H9 (cell line): ENCODE measurements around the gene MICAL3. TPM values are rescaled to one million over a fixed set of nuclear protein-coding genes. Genes with fewer than 3 reads are reported as not detected.
A peak's percentile ranks its signal among the peaks of the same experiment; 100 is the strongest.

Experiments
- DNase-seq: peaks from one replicate; pipeline ENCODE4 v3.0.0-alpha.2; 2017
- H2AFZ ChIP-seq: one replicate; pipeline ENCODE4 v1.6.1; 2013; ENCODE audit warnings: mild to moderate bottlenecking, low read length, control low read depth, moderate library complexity
- H2AK5ac ChIP-seq: 2 replicates; pipeline ENCODE4 v1.6.1; 2013; ENCODE audit warnings: low read length, control low read depth, mixed read lengths; ENCODE audit not compliant: insufficient read length
- H2BK120ac ChIP-seq: one replicate; pipeline ENCODE4 v1.6.1; 2013; ENCODE audit warnings: low read depth, mild to moderate bottlenecking, low read length, control low read depth, inconsistent platforms; ENCODE audit not compliant: poor library complexity, severe bottlenecking
- H2BK12ac ChIP-seq: 2 replicates; pipeline ENCODE4 v1.6.1; 2013; ENCODE audit warnings: low read length, control low read depth, mixed read lengths, low read depth; ENCODE audit not compliant: insufficient read length
- H2BK15ac ChIP-seq: 2 replicates; pipeline ENCODE4 v1.6.1; 2013; ENCODE audit warnings: low read depth, low read length, control low read depth
- H2BK20ac ChIP-seq: one replicate; pipeline ENCODE4 v1.6.1; 2013; ENCODE audit warnings: low read depth, mild to moderate bottlenecking, low read length, control low read depth, inconsistent platforms; ENCODE audit not compliant: poor library complexity, severe bottlenecking
- H2BK5ac ChIP-seq: 2 replicates; pipeline ENCODE4 v1.6.1; 2013; ENCODE audit warnings: low read length, control low read depth, mixed read lengths; ENCODE audit not compliant: insufficient read length
- H3K14ac ChIP-seq: 2 replicates; pipeline ENCODE4 v1.6.1; 2013; ENCODE audit warnings: low read length, control low read depth; ENCODE audit not compliant: insufficient read depth
- H3K18ac ChIP-seq: 2 replicates; pipeline ENCODE4 v1.6.1; 2013; ENCODE audit warnings: low read depth, mild to moderate bottlenecking, mixed read lengths, low read length, control low read depth; ENCODE audit not compliant: insufficient read length
- H3K23ac ChIP-seq: 2 replicates; pipeline ENCODE4 v1.6.1; 2013; ENCODE audit warnings: low read length, control low read depth, mixed read lengths, low read depth; ENCODE audit not compliant: insufficient read length
- H3K23me2 ChIP-seq: 2 replicates; pipeline ENCODE4 v1.6.1; 2013; ENCODE audit warnings: low read depth, mild to moderate bottlenecking, mixed read lengths, low read length, control low read depth; ENCODE audit not compliant: insufficient read length, poor library complexity, severe bottlenecking
- H3K27ac ChIP-seq: 2 replicates; pipeline ENCODE4 v1.5.1; 2013; ENCODE audit warnings: low read length, control low read depth, mixed read lengths, low read depth; ENCODE audit not compliant: insufficient read length
- H3K27me3 ChIP-seq: 2 replicates; pipeline ENCODE4 v1.6.1; 2013; ENCODE audit warnings: low read length, control low read depth, inconsistent platforms; ENCODE audit not compliant: insufficient read depth
- H3K4ac ChIP-seq: 2 replicates; pipeline ENCODE4 v1.6.1; 2013; ENCODE audit warnings: low read depth, mild to moderate bottlenecking, control low read depth, inconsistent platforms, low read length, moderate library complexity
- H3K4me1 ChIP-seq: 2 replicates; pipeline ENCODE4 v1.6.1; 2013; ENCODE audit warnings: low read length, control low read depth, inconsistent platforms; ENCODE audit not compliant: insufficient read depth
- H3K4me2 ChIP-seq: 2 replicates; pipeline ENCODE4 v1.6.1; 2013; ENCODE audit warnings: low read length, control low read depth, mixed read lengths; ENCODE audit not compliant: insufficient read length, insufficient read depth
- H3K56ac ChIP-seq: 2 replicates; pipeline ENCODE4 v1.6.1; 2013; ENCODE audit warnings: low read depth, mild to moderate bottlenecking, mixed read lengths, low read length, control low read depth; ENCODE audit not compliant: insufficient read length
- H3K79me1 ChIP-seq: 2 replicates; pipeline ENCODE4 v1.6.1; 2013; ENCODE audit warnings: low read depth, mild to moderate bottlenecking, moderate library complexity, low read length, control low read depth, inconsistent platforms; ENCODE audit not compliant: insufficient read depth, poor library complexity, severe bottlenecking
- H3K79me2 ChIP-seq: 2 replicates; pipeline ENCODE4 v1.6.1; 2013; ENCODE audit warnings: low read length, control low read depth, inconsistent platforms; ENCODE audit not compliant: insufficient read depth
- H3K9ac ChIP-seq: 2 replicates; pipeline ENCODE4 v1.6.1; 2013; ENCODE audit warnings: low read length, control low read depth, mixed read lengths; ENCODE audit not compliant: insufficient read length; ENCODE audit errors: extremely low read depth
- H3K9me3 ChIP-seq: one replicate; pipeline ENCODE4 v1.6.1; 2013; ENCODE audit warnings: low read depth, low read length, inconsistent platforms; ENCODE audit not compliant: control insufficient read depth
- H3T11ph ChIP-seq: one replicate; pipeline ENCODE4 v1.6.1; 2013; ENCODE audit warnings: mild to moderate bottlenecking, low read length, control low read depth, inconsistent platforms
- H4K20me1 ChIP-seq: one replicate; pipeline ENCODE4 v1.6.1; 2013; ENCODE audit not compliant: control insufficient read depth, insufficient read length, insufficient read depth
- H4K5ac ChIP-seq: 2 replicates; pipeline ENCODE4 v1.6.1; 2013; ENCODE audit warnings: low read depth, mild to moderate bottlenecking, mixed read lengths, low read length, control low read depth; ENCODE audit not compliant: insufficient read length
- H4K8ac ChIP-seq: replicated peaks from 2 replicates; pipeline ENCODE4 v1.6.1; 2013; ENCODE audit warnings: low read length, control low read depth, mixed read lengths, low read depth; ENCODE audit not compliant: insufficient read length
- H4K91ac ChIP-seq: 2 replicates; pipeline ENCODE4 v1.6.1; 2013; ENCODE audit warnings: low read depth, mild to moderate bottlenecking, moderate library complexity, mixed read lengths, low read length, control low read depth; ENCODE audit not compliant: insufficient read length
- H3K27ac Mint-ChIP-seq, 3 experiments: 2 replicates in 2 of 3; 3 replicates in 1 of 3; pipeline ENCODE4 v1.8.0; 2020 to 2021; ENCODE audit warnings: mixed read lengths in 3 of 3, mild to moderate bottlenecking in 1 of 3, moderate library complexity in 1 of 3
- H3K27me3 Mint-ChIP-seq: 2 replicates; pipeline ENCODE4 v1.8.0; 2021; ENCODE audit warnings: low read depth, mild to moderate bottlenecking, moderate library complexity, mixed read lengths
- H3K36me3 Mint-ChIP-seq, 3 experiments: 2 replicates in 2 of 3; 3 replicates in 1 of 3; pipeline ENCODE4 v1.8.0; 2020 to 2021; ENCODE audit warnings: low read depth in 3 of 3, mixed read lengths in 3 of 3; ENCODE audit not compliant: insufficient read depth in 1 of 3
- H3K4me1 Mint-ChIP-seq, 2 experiments: 2 replicates each; pipeline ENCODE4 v1.8.0; 2020; ENCODE audit warnings: mixed read lengths in 2 of 2
- H3K4me3 Mint-ChIP-seq, 2 experiments: 2 replicates in 1 of 2; 3 replicates in 1 of 2; pipeline ENCODE4 v1.8.0; 2020 to 2021; ENCODE audit warnings: mild to moderate bottlenecking in 2 of 2, mixed read lengths in 2 of 2, moderate library complexity in 1 of 2
- H3K9me3 Mint-ChIP-seq, 2 experiments: 2 replicates in 1 of 2; 3 replicates in 1 of 2; pipeline ENCODE4 v1.8.0; 2020; ENCODE audit warnings: mild to moderate bottlenecking in 2 of 2, mixed read lengths in 2 of 2, moderate library complexity in 1 of 2
- WGBS: extraction: QIAGEN DNeasy Blood & Tissue Kit; methylation state at CpG from one replicate; pipeline ENCODE4 v1.1.7; 2013; ENCODE audit warnings: missing lambda C conversion rate, low lambda C conversion rate, mixed read lengths; ENCODE audit not compliant: insufficient read length; ENCODE audit errors: extremely low coverage; 5-methylcytosine and 5-hydroxymethylcytosine counted together
- total RNA-seq: library from RNA; stranded (reverse); gene quantifications from 2 replicates; pipeline ENCODE4 v1.2.1, GENCODE V29; 2021
- TF ChIP-seq, protein P1 (sequence below): fragments of 200-600 bp; sonication (generic); conservative IDR thresholded peaks from 3 replicates; pipeline ENCODE4 v1.8.0; 2021; ENCODE audit warnings: antibody characterized with exemption, mild to moderate bottlenecking

MICAL3 gene
- total RNA-seq, 1 experiment from 2014 or later: 50.2 TPM

DNA sequence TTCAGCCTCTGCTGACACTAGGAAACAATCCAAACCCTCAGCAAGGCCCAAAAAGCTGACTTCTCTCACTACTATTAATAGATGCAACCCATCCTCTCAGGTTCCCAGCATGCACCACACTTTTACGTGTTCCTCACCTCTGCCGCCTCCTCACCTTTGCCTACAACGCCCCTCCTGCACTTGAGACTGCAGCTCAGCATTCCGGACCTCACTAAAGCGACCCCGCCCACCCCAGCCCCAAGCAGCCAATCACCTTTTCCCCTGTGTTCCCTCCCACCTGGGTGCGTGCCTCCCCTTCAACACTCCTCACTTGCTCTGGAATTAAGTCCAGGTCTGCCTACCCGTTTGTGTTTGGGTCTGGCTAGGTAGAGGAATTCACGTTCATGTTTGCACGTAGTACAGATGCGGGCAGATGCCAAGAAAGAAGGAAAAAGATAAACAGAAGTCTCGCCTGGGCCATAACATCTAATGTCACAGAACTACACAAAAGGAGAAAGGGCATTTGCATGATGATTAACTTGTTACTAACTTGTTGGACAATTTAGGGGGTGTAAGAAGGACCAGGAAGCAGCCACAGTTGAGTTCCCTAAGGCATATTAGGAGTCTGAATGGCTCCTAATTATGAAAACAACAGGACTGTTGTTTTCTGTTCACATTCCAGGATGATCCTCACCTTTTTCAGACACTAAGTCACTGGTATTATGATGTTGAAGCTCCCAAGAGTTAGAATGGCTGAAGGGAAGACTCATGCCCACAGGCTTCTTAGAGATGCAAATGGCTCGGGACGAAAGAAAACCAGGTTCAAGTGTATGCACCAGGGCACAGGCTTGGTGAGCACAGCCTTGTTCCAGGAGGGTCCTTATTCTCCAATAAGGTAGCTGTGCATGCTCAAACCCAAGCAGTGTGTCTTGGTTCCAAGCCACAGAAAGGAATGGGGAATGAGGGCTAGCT is 102.2 kb downstream of the MICAL3 start:
- no peak overlapping the region for H3K9ac ChIP-seq
- no peak overlapping the region for H3T11ph ChIP-seq
- no peak overlapping the region for H3K14ac ChIP-seq
- H4K91ac ChIP-seq: no peak overlapping the region
- H3K27me3 Mint-ChIP-seq: no peaks in the 10 kb centered on the region
- TF ChIP-seq, protein P1, sequence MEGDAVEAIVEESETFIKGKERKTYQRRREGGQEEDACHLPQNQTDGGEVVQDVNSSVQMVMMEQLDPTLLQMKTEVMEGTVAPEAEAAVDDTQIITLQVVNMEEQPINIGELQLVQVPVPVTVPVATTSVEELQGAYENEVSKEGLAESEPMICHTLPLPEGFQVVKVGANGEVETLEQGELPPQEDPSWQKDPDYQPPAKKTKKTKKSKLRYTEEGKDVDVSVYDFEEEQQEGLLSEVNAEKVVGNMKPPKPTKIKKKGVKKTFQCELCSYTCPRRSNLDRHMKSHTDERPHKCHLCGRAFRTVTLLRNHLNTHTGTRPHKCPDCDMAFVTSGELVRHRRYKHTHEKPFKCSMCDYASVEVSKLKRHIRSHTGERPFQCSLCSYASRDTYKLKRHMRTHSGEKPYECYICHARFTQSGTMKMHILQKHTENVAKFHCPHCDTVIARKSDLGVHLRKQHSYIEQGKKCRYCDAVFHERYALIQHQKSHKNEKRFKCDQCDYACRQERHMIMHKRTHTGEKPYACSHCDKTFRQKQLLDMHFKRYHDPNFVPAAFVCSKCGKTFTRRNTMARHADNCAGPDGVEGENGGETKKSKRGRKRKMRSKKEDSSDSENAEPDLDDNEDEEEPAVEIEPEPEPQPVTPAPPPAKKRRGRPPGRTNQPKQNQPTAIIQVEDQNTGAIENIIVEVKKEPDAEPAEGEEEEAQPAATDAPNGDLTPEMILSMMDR: no peak
- H3K56ac ChIP-seq: no peak overlapping the region
- H3K9me3 ChIP-seq: no peaks in the 10 kb centered on the region
- no peak overlapping the region for H2BK12ac ChIP-seq
- peak overlapping the region; percentile 29 to 63; a peak in 4 of 5 replicates for H3K4me3 Mint-ChIP-seq
- H3K23me2 ChIP-seq: peaks cover 5% of the 10 kb centered on the region
- H2AK5ac ChIP-seq: no peak overlapping the region
- H3K36me3 Mint-ChIP-seq: no peaks in the 10 kb centered on the region
- H2BK5ac ChIP-seq: no peak overlapping the region
- peak overlapping the region; percentile 67 for H3K27ac ChIP-seq
- H3K18ac ChIP-seq: peak overlapping the region; percentile 43
- no peak overlapping the region for H3K4ac ChIP-seq
- peak overlapping the region; percentile 59 for H3K4me2 ChIP-seq
- no peak overlapping the region for H2BK20ac ChIP-seq
- H3K23ac ChIP-seq: no peak overlapping the region
- no peak overlapping the region for H2BK15ac ChIP-seq
- no peak overlapping the region for H2BK120ac ChIP-seq
- peaks cover 8% of the 10 kb centered on the region for H3K79me1 ChIP-seq
- peak overlapping the region; percentile 71 to 93 (median 76); a peak in 6 of 7 replicates for H3K27ac Mint-ChIP-seq
- no peak overlapping the region for H4K8ac ChIP-seq
- no peak overlapping the region for H2AFZ ChIP-seq
- WGBS: no CpG with 5 or more reads among the region's 14 CpGs
- no peaks in the 10 kb centered on the region for H4K20me1 ChIP-seq
- peaks cover 59 to 69% of the 10 kb centered on the region in 2 experiments for H3K4me1 Mint-ChIP-seq
- peaks cover 16% of the 10 kb centered on the region; the same call in 1 of the 2 replicates for H3K4me1 ChIP-seq
- no peaks in the 10 kb centered on the region for H3K27me3 ChIP-seq
- DNase-seq: peak; percentile 95
- no peak overlapping the region for H4K5ac ChIP-seq
- no peaks in the 10 kb centered on the region for H3K9me3 Mint-ChIP-seq
- peaks cover 2% of the 10 kb centered on the region; the same call in 1 of the 2 replicates for H3K79me2 ChIP-seq
